Measurements from ENCODE around the gene MRPL58.
"Not testable (repeated sequence)": the region's sequence is repeated elsewhere in the genome, so short reads cannot be mapped to it uniquely, and the experiment has no call there.

Gene MRPL58

DNA sequence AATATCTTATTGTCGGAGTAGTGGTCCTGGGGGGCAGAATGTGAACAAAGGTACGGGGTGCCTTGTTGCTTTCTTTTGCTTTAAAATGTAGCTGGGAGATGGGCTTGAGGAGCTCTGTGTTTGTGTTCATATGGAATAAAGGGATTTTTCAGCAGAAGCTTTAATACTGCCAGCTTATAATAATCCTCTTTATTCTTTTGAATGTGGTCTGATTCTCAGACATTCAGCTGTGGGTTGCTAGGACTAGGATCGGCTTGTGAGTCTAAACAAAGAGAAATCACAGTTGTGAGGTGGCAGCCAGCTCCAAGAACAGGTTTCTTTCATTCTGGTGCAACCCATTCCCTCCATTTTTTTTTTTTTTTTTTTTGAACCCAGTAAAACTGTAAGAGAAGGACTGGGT, 7.2 kb downstream of the MRPL58 start:
- DNase-seq: no peak

- DNase-seq: no peak
Measured at GRCh38 chr17:75020331-75021110, 8.1 kb downstream of the MRPL58 start.

DNA sequence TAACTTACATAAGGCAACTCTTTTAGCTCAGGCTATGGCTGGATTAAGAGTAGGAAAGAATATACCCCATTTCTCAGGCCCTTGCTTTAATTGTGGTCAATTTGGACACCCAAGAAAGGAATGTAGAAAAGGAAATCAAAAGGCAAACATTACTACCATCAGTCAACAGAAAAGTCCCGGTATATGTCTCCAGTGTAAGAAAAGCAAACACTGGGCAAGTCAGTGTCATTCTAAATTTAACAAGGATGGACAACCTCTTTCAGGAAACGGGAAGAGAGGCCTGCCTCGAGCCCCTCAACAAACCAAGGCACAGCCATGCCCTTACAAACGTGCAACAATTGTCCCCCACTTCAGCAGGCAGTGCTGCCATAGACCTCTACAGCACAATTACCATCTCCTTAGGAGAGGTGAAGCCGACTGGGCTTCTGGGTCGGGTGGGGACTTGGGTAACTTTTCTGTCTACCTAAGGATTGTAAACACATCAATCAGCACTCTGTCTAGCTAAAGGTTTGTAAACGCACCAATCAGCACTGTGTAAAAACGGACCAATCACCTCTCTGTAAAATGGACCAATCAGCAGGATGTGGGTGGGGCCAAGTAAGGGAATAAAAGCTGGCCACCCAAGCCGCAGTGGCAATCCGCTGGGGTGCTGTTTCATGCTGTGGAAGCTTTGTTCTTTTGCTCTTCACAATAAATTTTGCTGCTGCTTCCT, 12.4 kb downstream of the MRPL58 start:
- peak; percentile 28 for DNase-seq

- not testable (repeated sequence) for DNase-seq
Measured at GRCh38 chr17:75025398-75025734, 12.9 kb downstream of the MRPL58 start.

- DNase-seq: not testable (repeated sequence)
Measured at GRCh38 chr17:75026650-75027049, 14.2 kb downstream of the MRPL58 start.

GRCh38 chr17:75030161-75030560, 17.7 kb downstream of the MRPL58 start:
- DNase-seq: no peak

DNA sequence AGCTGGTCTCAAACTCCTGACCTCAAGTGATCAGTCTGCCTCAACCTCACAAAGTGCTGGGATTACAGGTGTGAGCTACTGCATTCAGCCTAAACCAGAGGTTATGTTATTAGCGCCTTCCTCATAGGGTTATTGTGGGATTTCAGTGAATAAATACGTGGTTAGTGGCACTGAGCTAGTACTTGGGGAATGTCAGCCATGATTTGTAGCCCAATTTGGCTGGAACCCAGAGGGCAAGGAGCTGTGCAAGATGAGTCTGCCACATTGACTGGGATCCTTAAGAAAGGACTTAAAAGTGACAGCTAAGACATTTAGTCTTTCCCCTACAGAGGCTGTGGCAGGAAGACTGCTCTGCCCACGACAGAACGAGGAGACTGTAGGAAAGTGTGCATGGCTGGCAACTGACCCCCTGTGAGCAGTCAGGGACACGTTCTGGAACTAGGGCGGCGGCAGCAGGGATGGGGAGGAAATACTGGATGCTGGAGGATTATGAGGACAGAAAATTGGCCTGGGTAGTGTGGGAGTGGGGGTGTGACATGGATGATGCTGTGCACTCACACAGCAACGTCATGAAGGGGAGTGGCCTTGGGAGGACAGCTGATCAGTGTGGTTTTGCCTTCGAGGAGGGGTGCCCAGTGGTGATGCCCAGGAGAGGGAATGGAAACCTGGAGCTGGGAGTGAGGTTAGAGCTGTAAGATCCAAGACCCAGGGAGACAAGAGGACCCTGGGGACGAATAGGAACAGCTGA, 19.7 kb downstream of the MRPL58 start:
- peak; percentile 61 for DNase-seq

- DNase-seq: no peak
Measured at GRCh38 chr17:75032720-75033280, 20.3 kb downstream of the MRPL58 start.

DNA sequence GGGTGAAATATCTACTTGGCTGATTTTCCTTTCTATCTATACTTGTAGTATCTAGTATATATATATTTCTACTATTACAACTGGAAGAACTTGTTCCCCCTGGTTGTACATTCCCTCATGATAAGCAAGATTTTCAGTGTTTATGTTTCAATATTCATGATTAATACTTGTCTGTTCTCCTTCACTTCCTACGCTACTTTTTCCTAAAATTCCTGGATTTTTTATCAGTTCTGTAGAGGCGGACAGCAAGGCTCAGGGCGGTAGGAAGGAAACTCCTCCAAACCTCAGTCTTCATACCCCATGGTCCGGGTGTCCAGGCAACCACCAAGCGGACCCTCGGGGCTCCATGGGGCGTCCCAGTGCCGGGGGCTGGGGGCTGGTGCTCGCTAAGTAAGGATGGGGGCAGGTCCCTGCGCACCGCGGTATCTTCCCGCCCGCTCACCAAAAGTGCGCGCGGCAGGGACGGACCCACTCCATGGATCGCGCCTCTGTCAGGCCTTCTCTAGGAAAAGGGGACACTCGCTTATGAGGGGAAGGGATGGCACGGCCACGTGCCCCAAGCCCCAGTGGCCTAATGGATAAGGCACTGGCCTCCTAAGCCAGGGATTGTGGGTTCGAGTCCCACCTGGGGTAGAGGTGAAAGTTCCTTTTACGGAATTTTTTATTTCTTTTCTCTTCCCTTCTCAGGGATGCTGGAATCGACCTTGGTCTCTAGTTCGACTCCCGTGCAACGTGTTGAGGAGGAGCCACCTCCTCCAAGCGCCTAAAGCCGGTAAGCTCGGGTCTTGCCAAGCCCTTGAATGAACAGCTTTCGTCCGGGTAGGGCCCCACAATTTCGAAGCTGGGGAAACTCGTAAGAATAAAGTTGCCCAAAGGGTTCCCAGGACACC, 21.1 kb downstream of the MRPL58 start:
- peak; percentile 88 for DNase-seq

DNA sequence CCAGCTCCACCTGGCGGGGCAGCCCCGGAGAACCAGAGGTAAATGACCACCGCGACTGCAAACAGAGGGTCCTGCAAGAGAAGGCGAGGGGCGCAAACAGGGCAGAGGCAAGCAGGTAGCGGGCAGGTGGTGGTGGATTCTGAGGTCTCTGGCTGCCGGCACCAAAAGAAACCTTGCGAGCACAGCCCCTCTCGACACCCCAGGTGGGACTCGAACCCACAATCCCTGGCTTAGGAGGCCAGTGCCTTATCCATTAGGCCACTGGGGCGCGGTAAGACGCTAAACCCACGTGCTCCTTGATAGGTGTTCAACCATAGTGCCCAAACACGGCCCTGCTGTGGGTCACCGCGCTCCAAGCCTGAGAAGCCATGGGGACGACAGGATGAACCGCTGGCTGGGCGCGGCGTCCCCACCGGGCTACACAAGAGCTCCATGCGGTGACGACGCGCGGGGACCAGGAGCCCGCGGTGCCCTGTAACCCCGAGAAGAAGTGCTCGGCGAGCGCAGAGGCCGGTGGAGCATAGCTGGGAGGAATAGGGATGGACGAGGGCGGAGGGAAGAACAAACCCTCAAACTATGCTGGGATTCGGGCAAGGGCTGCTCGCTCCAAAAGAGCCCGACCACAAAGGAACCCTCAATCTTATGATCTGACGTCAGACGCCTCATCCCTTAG, 21.9 kb downstream of the MRPL58 start:
- DNase-seq: peak; percentile 91

GRCh38 chr17:75036643-75037268, 24.3 kb downstream of the MRPL58 start:
- DNase-seq: peak; percentile 73

GRCh38 chr17:75039238-75039637, 26.8 kb downstream of the MRPL58 start:
- no peak for DNase-seq

DNA sequence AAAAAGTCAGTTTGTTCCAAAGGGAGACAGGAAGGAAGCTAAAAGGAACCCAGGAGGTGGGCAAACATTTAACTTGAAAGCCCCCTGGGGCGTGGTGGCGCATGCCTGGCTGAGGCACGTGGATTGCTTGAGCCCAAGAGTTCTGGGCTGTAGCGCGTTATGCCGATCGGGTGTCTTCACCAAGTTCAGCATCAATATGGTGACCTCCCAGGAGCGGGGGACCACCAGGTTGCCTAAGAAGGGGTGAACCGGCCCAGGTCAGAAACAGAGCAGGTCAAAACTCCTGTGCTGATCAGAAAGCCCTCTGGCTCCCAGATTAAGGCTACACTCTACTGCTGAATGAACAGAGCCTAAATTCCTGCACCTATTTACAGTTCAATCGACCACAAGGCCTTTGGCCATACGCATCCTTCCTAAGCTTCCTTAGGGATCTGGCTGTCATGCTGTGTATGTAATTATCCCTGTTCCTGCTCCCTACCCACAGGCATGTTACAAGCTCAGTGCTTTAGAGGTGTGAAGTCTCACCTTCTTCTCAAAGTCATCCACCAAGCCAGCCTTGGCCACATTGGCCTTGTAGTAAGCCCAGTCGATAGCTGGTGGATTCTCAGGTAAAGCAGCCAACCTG, 29.3 kb downstream of the MRPL58 start:
- no peak for DNase-seq

- DNase-seq: not testable (repeated sequence)
Measured at GRCh38 chr17:75043789-75044188, 31.3 kb downstream of the MRPL58 start.

DNA sequence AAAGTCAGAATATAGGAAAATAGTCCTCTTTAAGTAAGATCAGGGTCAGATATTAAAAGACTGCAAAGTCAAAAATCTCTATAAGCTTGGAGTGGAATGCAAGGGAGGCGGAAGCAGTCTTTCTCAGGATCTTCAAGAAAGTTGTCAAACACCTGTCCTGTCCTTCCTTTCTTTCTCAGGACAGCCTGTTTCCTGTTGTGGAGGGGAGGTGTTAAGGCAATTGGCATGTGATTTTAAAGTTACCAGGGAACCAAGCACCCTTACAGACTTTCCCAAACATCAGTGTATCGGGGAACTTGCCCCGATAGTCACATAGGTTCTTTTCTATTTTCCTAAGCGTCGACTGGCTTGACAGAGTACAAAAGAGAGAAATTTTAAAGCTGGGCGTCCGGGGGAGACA, 32.2 kb downstream of the MRPL58 start:
- DNase-seq: no peak

- DNase-seq: not testable (repeated sequence)
Measured at GRCh38 chr17:75045946-75046406, 33.5 kb downstream of the MRPL58 start.

- peak; percentile 93 for DNase-seq
Measured at GRCh38 chr17:75046407-75047289, 34.2 kb downstream of the MRPL58 start, which contains the start of the genes ATP5PD and KCTD2. TSS of gene ATP5PD (minus strand) at chr17:75046969. CDS start at chr17:75042650, 4,319 bp downstream. TSS of gene KCTD2 (plus strand) at chr17:75047225. CDS start at chr17:75047251, 26 bp downstream.

DNA sequence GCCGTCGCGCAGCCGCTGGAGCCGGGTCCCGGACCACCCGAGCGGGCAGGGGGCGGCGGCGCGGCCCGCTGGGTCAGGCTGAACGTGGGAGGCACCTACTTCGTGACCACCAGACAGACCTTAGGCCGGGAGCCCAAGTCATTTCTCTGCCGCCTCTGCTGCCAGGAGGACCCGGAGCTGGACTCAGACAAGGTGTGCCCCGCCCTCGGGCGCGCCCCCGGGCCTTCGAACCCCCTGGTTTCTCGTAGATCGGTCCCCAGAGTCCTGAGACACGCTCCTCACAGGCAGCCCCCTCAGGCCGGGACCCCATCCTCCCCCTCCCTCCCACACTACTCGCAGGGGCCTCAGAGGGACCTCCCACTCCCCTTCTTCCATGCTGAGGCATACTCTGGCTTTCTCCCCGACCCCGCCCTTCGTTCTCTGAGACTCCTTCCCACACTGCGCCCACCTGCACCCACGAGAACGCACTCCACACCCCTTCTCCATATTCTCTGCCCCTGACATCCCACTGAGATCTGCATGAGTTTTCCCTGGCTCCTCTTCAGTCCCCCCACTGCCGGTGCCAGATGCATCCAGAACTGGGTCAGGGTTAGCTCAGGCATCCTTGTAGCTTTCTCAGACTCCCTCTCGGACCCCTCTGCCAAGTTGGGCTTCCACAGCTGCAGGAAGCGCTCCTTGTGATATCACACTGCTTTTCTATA, 35.1 kb downstream of the MRPL58 start:
- peak; percentile 39 for DNase-seq
